GM13976 (cell line): ENCODE data around the gene MLF2.

Experiments used
- DNase-seq: peaks from one replicate; pipeline ENCODE4 v3.0.0; 2012; ENCODE audit warnings: low spot score
- CTCF ChIP-seq: IDR thresholded peaks from 2 replicates; pipeline ENCODE4 v1.5.1; 2012; ENCODE audit warnings: borderline replicate concordance, mild to moderate bottlenecking; ENCODE audit not compliant: insufficient read depth; ENCODE audit errors: extremely low read depth, missing control alignments, control extremely low read depth
- in situ Hi-C: fragments of 300-500 bp; cut with MboI; formaldehyde crosslinking; loops from one replicate; pipeline ENCODE4 v1.12.0; 2022; ENCODE audit warnings: low sequenced_read_pairs, mixed read lengths, inconsistent platforms; ENCODE audit not compliant: unreplicated experiment

MLF2 gene

DNA sequence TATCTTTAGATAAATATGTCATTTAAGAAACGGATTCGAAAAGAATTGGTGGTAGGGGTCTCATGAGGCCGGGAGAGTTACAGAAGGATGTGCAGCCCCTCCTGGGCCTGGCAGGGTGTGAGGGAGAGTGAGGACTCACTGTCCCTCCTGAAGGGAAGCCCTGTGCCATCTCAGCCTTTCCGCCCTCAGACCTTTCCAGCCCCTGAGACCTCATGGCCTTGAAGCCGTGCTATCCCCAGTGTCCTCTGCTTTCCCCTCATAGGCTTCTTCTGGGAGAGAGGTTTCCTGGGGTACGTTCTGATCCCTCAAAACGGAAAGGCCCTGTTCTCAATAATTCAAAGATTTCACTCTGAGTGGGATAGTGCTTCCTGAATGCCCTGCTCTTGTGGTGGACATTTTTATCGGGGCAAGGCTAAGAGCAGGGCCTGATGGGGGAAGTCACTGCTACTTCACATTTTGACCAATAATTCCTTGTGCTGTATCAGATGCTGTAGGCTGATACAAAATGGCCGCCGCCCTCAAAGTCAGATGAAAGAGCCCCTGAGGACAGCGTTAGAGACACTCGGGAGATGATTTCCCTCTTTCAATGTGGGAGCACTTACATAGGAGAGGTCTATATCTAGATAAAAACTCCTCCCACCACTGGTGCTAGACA is 37.7 kb upstream of the MLF2 start:
- no peak for DNase-seq
- no peak for TF ChIP-seq CTCF
- in situ Hi-C loops: no loop called here

GRCh38 chr12:6788972-6789924 is 36.3 kb upstream of the MLF2 start, which contains the start of gene CD4:
Gene CD4 (plus strand): TSS chr12:6789528. CDS start chr12:6800139, 10,611 bp downstream.
- in situ Hi-C loops: no loop called here
- TF ChIP-seq CTCF: no peak
- no peak for DNase-seq

- DNase-seq: no peak
- in situ Hi-C loops: no loop called here
- no peak for TF ChIP-seq CTCF
Measured at GRCh38 chr12:6787309-6787708, 34.4 kb upstream of the MLF2 start.

DNA sequence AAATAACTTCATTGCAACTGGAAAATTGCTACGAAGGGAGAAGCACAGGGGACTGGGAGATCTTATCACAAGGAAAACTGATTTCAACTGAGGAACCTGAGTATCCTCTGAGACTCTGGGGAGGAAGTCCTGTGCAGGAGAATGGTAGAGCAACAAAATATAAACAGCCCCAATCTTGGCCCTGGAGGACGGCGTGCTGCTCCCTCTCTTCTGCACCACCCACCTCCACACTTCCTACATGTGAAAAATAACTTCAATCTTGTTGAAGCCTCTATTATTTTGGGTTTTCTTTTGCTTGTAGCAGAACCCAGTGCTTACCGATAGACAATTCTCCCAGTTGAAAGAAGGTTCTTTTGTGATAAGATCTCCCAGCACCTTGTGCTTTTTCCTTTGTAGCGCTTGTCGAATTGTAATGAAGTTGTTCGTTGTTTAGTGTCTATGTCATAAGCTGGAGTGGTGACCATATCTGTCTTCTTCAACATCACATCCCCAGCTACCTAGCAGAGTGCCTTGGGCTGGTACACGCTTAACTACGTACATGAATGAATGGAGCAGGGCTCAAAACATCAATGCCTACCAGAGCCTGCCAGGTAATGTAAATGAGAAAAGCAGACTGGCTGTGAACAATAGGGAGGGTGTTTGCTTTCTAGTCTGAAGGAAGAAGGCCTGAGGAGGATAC is 33.6 kb upstream of the MLF2 start:
- no peak for TF ChIP-seq CTCF
- DNase-seq: no peak
- in situ Hi-C loops: no loop called here

- in situ Hi-C loops: loop anchor here (5.0 kb wide), 1 partner anchor 33 kb away; no protein-coding TSS in a partner anchor
- no peak for TF ChIP-seq CTCF
Measured at GRCh38 chr12:6784761-6785160, 31.8 kb upstream of the MLF2 start.

DNA sequence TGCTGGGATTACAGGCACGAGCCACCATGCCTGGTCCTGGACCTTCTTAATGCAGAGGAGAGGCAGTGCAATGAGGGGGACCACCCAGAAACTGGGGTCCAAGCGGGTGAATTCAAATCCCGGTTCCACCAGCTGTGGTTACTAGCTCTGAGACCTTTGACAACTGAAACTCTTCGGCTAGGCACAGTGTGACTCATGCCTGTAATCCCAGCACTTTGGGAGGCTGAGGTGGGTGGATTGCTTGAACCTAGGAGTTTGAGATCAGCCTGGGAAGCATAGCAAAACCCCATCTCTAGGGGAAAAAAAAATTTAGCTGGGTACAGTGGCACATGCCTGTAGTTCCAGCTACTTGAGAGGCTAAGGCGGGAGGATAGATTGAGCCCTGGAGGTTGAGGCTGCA is 31.4 kb upstream of the MLF2 start:
- DNase-seq: no peak
- TF ChIP-seq CTCF: no peak
- in situ Hi-C loops: loop anchor here (5.0 kb wide), 1 partner anchor 33 kb away; no protein-coding TSS in a partner anchor

More at GRCh38 chr12:6784761-6785160, 31.8 kb upstream of the MLF2 start:
- DNase-seq: no peak
